NCI-H748 treated with DMSO at 0.1 percent for 48 hours (cell line): ENCODE data around the gene SEZ6L.
"Not testable (repeated sequence)": the region's sequence is repeated elsewhere in the genome, so short reads cannot be mapped to it uniquely, and the experiment has no call there.

ENCODE experiments used
- DNase-seq: peaks from one replicate; lab custom pipeline; 2025; lab: John Stamatoyannopoulos, UW

Gene SEZ6L

DNA sequence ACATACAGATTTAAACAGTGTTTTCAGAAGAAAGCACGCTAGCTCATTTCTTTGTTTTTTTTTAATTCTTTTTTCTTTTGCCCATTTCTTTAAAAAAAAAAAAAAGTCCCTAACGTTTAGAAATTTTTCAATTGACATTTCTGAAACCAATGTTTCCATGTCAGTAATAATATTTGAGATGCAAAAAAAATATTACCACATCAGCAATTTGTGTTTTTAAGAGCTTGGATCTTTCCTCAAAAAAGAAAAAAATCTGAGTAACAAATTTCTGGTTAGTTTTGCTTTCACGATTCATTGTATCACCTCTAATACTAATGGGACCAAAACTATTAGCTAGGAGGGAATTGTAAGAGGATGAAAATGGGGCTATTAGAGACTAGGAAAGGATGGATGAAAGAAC, 219.9 kb downstream of the SEZ6L start:
- DNase-seq: no peak

- no peak for DNase-seq
Measured at GRCh38 chr22:26391091-26391490, 221.8 kb downstream of the SEZ6L start.

- DNase-seq: no peak
Measured at GRCh38 chr22:26391623-26392022, 222.4 kb downstream of the SEZ6L start.

DNA sequence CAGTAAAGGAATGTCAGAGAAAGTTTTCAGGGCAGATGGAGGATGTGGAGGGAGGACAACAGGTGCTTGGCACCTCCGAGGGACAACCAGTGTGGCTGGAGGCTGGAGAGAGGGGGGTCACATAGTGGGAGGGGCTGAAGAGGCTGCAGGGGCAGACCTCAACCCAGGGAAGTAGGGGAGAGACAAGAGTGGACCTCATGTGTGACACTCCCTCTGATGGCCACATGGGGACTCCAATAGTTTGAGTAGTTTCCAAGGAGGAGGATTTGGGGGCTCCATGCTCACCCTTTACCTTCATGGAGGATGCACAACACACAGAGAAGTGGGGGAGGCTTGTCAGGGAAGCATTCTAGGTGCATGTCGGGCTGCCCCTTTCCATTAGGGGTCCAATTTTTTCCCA, 224.7 kb downstream of the SEZ6L start:
- DNase-seq: no peak

GRCh38 chr22:26394777-26395176, 225.5 kb downstream of the SEZ6L start:
- DNase-seq: peak; percentile 56

DNA sequence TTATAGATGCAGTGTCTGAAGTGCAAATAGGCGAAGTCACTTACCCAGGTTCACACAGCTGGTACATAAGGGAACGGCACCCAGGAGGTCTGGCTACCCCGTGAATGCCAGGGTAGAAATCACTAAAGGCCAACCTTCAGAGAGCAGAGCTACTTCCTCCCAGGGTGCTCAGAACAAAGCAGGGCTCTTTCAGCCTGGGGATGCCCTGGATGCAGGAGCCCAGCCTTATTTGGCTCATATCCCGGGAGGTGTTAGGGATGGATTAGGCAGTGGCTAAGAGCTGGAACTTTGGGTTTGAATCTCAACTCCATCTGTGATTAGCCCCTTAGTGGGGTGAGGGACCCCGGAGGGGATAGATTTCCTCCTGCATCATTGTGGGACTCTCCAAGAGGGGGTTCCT, 226.7 kb downstream of the SEZ6L start:
- DNase-seq: no peak

GRCh38 chr22:26398741-26399153, 229.5 kb downstream of the SEZ6L start:
- DNase-seq: no peak

GRCh38 chr22:26399289-26399688, 230.0 kb downstream of the SEZ6L start:
- DNase-seq: no peak

DNA sequence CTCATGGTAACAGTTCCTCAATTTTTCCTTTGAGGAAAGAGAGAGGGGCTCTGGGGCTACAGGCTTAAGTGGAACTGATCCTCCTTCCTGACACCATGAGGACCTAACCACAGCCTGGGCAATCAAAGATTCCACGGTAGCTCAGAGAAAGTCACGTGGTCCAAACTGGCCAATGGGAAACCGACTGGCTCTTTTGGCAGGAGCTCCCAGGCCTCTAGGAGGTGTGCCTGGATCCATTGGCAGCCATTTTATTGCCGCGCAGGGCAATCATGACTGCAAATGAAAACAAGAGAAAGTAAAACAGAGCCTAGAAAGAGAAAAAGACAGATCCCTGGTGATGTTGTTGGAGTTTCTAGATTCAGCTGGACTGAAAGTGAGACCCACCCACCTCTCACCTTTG, 232.5 kb downstream of the SEZ6L start:
- DNase-seq: no peak

GRCh38 chr22:26404851-26405421, 235.7 kb downstream of the SEZ6L start:
- DNase-seq: no peak

DNA sequence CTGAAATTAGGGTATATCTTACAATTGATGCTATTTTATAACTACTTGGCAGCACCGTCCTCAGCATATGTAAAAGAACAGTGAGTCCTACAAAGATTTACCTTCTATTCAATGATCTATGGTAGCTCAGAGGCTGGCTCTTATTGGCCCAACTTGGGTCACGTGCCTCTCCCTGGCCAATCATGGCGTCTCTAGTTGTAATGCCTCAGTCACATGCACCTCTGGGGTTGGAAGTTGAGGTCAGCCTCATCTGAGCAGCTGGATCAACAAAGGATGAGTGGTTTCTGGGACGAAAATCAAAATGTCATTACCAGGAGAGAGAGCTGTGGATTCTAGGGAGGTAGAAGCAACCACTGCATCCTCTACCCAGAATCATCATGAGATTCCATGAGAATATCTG, 236.9 kb downstream of the SEZ6L start:
- no peak for DNase-seq

DNA sequence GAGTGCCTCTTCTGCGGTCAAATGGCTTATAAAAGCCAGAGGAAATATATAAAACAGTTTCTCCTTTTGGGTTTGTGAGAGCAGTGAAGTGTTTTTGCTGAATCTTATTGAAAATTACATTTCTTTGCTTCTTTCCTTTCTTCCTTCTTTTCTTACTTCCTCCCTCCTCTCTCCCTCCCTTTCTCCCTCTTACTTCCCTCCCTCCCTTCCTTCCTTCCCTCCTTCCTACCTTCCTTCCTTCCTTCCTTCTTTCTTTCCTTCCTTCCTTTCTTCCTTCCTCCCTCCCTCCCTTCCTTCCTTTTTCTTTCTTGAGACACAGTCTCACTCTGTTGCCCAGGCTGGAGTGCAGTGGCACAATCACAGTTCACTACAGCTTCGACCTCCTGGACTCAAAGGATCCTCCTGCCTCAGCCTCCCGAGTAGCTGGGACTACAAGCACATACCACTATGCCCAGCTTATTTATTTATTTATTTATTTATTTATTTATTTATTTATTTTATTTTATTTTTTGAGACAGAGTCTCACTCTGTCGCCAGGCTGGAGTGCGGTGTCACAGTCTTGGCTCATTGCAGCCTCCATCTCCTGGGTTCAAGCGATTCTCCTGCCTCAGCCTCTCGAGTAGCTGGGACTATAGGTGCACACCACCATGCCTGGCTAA, 239.4 kb downstream of the SEZ6L start:
- DNase-seq: not testable (repeated sequence)

- peak; percentile 10 for DNase-seq
Measured at GRCh38 chr22:26409719-26410335, 240.6 kb downstream of the SEZ6L start.

DNA sequence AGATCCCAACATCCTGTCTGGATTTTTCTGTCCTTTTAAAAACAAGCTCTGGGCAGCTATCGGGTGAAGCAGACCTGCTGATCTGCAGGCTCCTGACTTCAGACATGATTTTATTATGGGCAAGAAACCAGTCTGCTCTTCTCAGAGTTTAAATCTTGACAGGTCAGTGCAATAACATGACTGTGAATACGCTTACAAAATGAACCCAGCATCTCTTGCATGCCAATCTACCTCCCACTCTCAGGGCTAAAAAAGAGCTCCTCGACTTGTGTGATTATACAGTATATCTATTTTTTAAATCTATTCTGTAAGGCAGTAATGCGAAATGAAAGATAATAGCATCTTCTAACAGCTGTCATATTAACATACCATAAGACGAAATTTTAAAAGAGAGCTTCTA, 241.1 kb downstream of the SEZ6L start:
- DNase-seq: no peak

DNA sequence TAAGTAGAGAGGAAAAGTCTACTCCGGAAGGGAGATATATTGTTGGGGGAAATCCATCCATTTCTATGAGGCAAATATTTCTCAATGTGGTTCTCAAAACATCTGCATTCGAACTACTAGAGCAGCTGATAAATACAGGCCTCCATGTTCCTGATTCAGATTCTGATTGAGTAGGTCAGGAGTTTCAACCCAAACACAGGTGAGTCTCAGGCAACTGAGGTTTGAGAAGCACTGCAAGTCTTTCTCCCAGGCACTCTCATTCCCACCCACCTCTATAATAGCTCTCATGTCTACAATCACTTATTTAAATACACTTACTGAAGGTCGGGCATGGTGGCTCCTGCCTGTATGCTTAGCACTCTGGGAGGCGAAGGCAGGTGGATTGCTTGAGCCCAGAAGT, 245.1 kb downstream of the SEZ6L start:
- DNase-seq: no peak

DNA sequence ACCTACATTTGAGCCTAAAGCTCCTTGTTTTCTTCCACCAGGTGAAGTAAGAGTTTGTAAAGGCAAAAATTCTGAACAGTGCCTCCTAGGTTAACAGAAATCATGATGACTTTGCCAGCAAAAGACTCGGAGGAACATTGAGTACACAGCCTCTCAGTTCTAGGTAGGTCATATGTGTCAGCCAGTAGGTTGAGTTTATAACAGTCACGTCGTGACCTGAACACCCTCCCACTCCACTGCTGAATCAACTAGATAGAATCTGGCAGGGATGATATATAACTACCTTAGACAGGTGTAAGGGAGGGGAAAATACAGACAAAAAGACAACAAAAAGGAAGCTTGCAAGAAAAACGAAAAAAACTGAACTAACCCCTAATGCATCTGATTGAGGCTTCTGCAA, 247.0 kb downstream of the SEZ6L start:
- DNase-seq: no peak

DNA sequence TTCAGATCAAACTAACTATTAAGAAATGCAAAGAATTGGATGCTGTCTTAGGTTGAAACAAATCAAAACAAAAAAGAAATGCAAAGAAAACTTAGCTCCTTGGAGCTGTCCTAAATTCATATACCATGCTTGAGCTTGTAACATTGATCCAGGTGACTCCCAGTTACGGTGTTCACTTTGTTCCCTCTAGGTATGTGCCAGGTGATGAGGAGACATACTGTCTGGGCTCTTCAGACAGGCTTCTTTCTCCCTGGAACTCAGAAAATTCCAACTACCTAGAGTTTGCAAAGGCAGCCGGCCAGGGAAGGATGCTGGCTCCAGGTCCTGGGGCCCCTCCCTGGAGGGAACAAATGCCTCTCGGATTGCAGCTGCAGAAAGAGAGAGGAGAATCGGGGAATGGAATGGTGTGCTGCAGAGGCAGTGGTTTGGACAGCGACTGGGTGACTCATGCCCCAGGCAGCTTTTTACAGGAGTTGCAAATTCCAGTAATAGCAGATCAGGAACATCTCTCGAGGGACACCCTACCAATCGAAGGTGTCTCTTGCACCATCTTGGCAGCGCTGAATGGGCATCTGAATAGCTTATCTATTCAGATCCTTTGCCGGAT, 247.5 kb downstream of the SEZ6L start:
- DNase-seq: no peak

- no peak for DNase-seq
Measured at GRCh38 chr22:26417406-26417805, 248.1 kb downstream of the SEZ6L start.

DNA sequence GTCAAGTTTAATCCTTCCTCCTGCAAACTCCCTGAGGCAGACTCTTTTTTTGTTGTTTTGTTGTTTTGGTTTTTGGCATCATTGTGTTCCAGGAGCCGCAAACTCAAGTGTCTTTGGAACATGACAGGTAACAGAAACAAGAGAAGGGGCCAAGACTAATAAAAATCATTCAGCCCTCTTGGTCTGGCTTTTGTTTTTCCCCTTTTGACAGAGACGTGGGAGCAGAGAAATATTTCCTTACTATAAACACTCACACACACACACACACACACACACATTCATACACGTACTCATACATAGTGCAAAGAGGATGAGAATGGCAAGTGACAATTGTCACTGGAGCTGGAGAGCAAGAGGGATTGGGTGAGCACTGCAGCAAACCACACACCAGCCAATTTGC, 249.4 kb downstream of the SEZ6L start:
- DNase-seq: no peak

GRCh38 chr22:26426924-26427323, 257.7 kb downstream of the SEZ6L start:
- no peak for DNase-seq

DNA sequence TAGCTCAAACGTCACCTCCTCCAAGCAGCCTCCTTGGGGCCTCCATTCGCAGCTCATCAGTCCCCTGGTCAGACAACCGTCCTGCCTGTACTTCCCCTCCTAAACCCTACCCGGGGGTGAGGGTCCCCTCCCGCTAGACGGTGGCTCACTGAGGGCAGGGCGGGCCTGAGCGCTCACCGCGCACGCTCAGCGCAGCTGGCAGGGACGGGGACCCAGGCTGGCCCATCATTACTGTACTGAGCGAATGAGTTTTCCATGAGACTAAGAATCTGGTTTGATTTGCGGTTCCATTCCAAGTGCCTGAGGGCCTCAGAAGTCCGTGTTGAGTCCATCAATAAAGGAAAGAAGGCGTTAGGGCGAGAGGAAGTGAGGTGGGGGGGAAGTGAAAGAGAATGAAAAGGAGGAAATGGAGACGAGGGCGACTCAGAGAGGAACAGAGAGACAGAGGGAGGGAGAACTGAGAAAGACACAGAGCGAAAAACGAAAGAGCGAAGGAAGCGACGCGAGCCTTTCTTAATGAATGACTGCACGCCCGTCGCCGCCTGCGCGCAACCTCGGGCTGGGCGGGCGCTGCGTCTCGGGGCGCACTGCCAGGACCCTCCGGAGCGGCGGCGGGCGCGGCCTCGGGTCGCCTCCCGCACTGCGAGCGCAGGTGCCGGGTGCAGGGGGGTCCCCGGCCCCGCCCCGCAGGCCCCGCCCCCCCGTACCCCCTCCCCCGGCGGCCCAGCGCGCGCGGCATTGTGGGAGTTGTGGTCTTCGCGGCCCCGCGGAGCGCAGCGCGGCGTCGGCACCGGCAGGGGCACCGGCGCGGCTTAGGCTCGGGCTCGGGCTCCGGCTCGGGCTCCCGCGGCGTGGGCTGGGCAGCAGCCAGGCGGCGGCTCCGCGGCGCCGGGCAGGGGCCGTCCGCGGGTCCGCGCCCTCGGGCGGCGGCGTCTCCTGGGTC, 259.5 kb downstream of the SEZ6L start, which contains the start of gene ASPHD2:
ASPHD2 (plus strand) TSS at position 746 of the 943 bp plus-strand sequence. CDS start 4,356 bp downstream, outside the sequence.
- DNase-seq: peak; percentile 22
